Stomach smooth muscle (tissue), 2 donors: ENCODE data around the gene SCGB1D4.
"Not testable (repeated sequence)": the region's sequence is repeated elsewhere in the genome, so short reads cannot be mapped to it uniquely, and the experiment has no call there.

Experiments
- H3K27ac ChIP-seq: one replicate; pipeline ENCODE4 v1.7.0; 2013; ENCODE audit warnings: mild to moderate bottlenecking, low read length, inconsistent platforms
- H3K27me3 ChIP-seq, 2 donors: one replicate each; pipeline ENCODE4 v1.7.0; 2013; ENCODE audit warnings: low read length in 2 of 2; ENCODE audit not compliant: insufficient read depth in 2 of 2, control insufficient read depth in 1 of 2
- H3K36me3 ChIP-seq, 2 donors: one replicate each; pipeline ENCODE4 v1.7.0; 2013; ENCODE audit warnings: low read length in 2 of 2; ENCODE audit not compliant: control insufficient read depth in 2 of 2, insufficient read depth in 2 of 2
- H3K4me1 ChIP-seq: one replicate; pipeline ENCODE4 v1.7.0; 2013; ENCODE audit warnings: low read length; ENCODE audit not compliant: control insufficient read depth, insufficient read depth
- H3K4me3 ChIP-seq, 2 donors: one replicate each; pipeline ENCODE4 v1.7.0; 2013; ENCODE audit warnings: low read length in 2 of 2
- H3K9ac ChIP-seq, 2 donors: one replicate each; pipeline ENCODE4 v1.7.0; 2013; ENCODE audit warnings: low read length in 2 of 2, mild to moderate bottlenecking in 1 of 2
- H3K9me3 ChIP-seq, 2 donors: one replicate each; pipeline ENCODE4 v1.7.0; 2013; ENCODE audit warnings: low read length in 2 of 2; ENCODE audit not compliant: control insufficient read depth in 2 of 2
- donor health status: healthy.
- donor health status: Pancreatic carcinoma.

The SCGB1D4 gene

GRCh38 chr11:62298975-62299374 lies at the start of gene SCGB1D4:
TSS of gene SCGB1D4 (minus strand) at chr11:62299075. CDS start at chr11:62299010, 65 bp downstream.
- Histone ChIP-seq H3K27ac (no peak within 1 kb of the TSS), H3K4me3 (no peak within 1 kb of the TSS), H3K36me3 (no peaks in the 10 kb centered on the region)

GRCh38 chr11:62345861-62346260 lies 47.0 kb upstream of the SCGB1D4 start:
- no peaks in the 10 kb centered on the region for H3K4me1 ChIP-seq
- H3K36me3 ChIP-seq, result no peaks in the 10 kb centered on the region
- no peak overlapping the region for H3K4me3 ChIP-seq

More at GRCh38 chr11:62298975-62299374, at the start of gene SCGB1D4:
- peaks cover 2 to 13% of the 10 kb centered on the region in 2 donors for H3K27me3 ChIP-seq
- H3K4me1 ChIP-seq, result no peaks in the 10 kb centered on the region
- H3K9ac ChIP-seq, result no peak within 1 kb of the TSS
- no peaks in the 10 kb centered on the region for H3K9me3 ChIP-seq

GRCh38 chr11:62344210-62344609 lies 45.3 kb upstream of the SCGB1D4 start:
- H3K27me3 ChIP-seq, result no peaks in the 10 kb centered on the region
- no peaks in the 10 kb centered on the region for H3K9me3 ChIP-seq
- no peaks in the 10 kb centered on the region for H3K4me1 ChIP-seq
- H3K36me3 ChIP-seq, result no peaks in the 10 kb centered on the region
- no peak overlapping the region for H3K4me3 ChIP-seq
- no peak overlapping the region for H3K27ac ChIP-seq
- H3K9ac ChIP-seq, result no peak overlapping the region

More at GRCh38 chr11:62345861-62346260, 47.0 kb upstream of the SCGB1D4 start:
- H3K27me3 ChIP-seq, result no peaks in the 10 kb centered on the region
- no peak overlapping the region for H3K27ac ChIP-seq
- H3K9ac ChIP-seq, result no peak overlapping the region
- no peaks in the 10 kb centered on the region for H3K9me3 ChIP-seq

- H3K4me3 ChIP-seq, H3K27me3 ChIP-seq, H3K9me3 ChIP-seq, H3K27ac ChIP-seq, H3K4me1 ChIP-seq, H3K9ac ChIP-seq, H3K36me3 ChIP-seq: not testable (repeated sequence)
These were observed 44.8 kb upstream of the SCGB1D4 start for GRCh38 chr11:62343646-62344190.

GRCh38 chr11:62341588-62341987 lies 42.7 kb upstream of the SCGB1D4 start:
- Histone ChIP-seq H3K27ac (no peak overlapping the region), H3K4me3 (no peak overlapping the region)

GRCh38 chr11:62340269-62340901 lies 41.5 kb upstream of the SCGB1D4 start:
- Histone ChIP-seq H3K9ac (no peak overlapping the region), H3K4me3 (no peak overlapping the region), H3K36me3 (no peaks in the 10 kb centered on the region), H3K27ac (no peak overlapping the region), H3K9me3 (no peaks in the 10 kb centered on the region), H3K4me1 (peaks cover 8% of the 10 kb centered on the region), H3K27me3 (no peaks in the 10 kb centered on the region)

More at GRCh38 chr11:62341588-62341987, 42.7 kb upstream of the SCGB1D4 start:
- Histone ChIP-seq H3K27me3 (no peaks in the 10 kb centered on the region), H3K36me3 (no peaks in the 10 kb centered on the region), H3K9me3 (no peaks in the 10 kb centered on the region), H3K9ac (no peak overlapping the region), H3K4me1 (peaks cover 8% of the 10 kb centered on the region)

- Histone ChIP-seq H3K4me1 (peaks cover 8% of the 10 kb centered on the region), H3K27ac (no peak overlapping the region), H3K4me3 (peak overlapping the region; percentile 64 to 82), H3K36me3 (no peaks in the 10 kb centered on the region), H3K9me3 (no peaks in the 10 kb centered on the region), H3K27me3 (no peaks in the 10 kb centered on the region), H3K9ac (peak overlapping the region; percentile 51 to 60)
These were observed 39.3 kb upstream of the SCGB1D4 start for GRCh38 chr11:62338218-62338617.

- Histone ChIP-seq H3K9ac (peak within 1 kb of the TSS; percentile 51 to 60), H3K27ac (no peak within 1 kb of the TSS)
These were observed 38.7 kb upstream of the SCGB1D4 start, which contains the start of gene ASRGL1 for GRCh38 chr11:62337303-62338181. TSS of gene ASRGL1 (plus strand) at chr11:62337448. CDS start at chr11:62337978, 530 bp downstream.

GRCh38 chr11:62336949-62337302 lies 38.1 kb upstream of the SCGB1D4 start:
- not testable (repeated sequence) for H3K4me1 ChIP-seq, H3K27me3 ChIP-seq, H3K36me3 ChIP-seq, H3K27ac ChIP-seq, H3K9me3 ChIP-seq
- H3K4me3 ChIP-seq, result peak overlapping the region; percentile 64 to 82
- peak overlapping the region in 1 of 2 donors; percentile 51 for H3K9ac ChIP-seq

More at GRCh38 chr11:62337303-62338181, 38.7 kb upstream of the SCGB1D4 start, which contains the start of gene ASRGL1:
- no peaks in the 10 kb centered on the region for H3K9me3 ChIP-seq
- H3K36me3 ChIP-seq, result no peaks in the 10 kb centered on the region
- H3K4me3 ChIP-seq, result peak within 1 kb of the TSS; percentile 64 to 82
- H3K27me3 ChIP-seq, result no peaks in the 10 kb centered on the region
- H3K4me1 ChIP-seq, result peaks cover 8% of the 10 kb centered on the region

GRCh38 chr11:62333768-62334167 lies 34.9 kb upstream of the SCGB1D4 start:
- no peak overlapping the region for H3K9ac ChIP-seq
- peaks cover 8% of the 10 kb centered on the region for H3K4me1 ChIP-seq
- no peaks in the 10 kb centered on the region for H3K27me3 ChIP-seq
- H3K9me3 ChIP-seq, result no peaks in the 10 kb centered on the region
- H3K4me3 ChIP-seq, result no peak overlapping the region
- H3K36me3 ChIP-seq, result no peaks in the 10 kb centered on the region
- H3K27ac ChIP-seq, result no peak overlapping the region
